T follicular helper cell (primary cell): ENCODE results near the gene TRMT10C.
A peak's percentile ranks its signal among the peaks of the same experiment; 100 is the strongest.
"Not testable (repeated sequence)": the region's sequence is repeated elsewhere in the genome, so short reads cannot be mapped to it uniquely, and the experiment has no call there.

ENCODE experiments used
- DNase-seq: peaks from one replicate; pipeline ENCODE4 v3.0.0-alpha.2; 2020; ENCODE audit warnings: low read depth

TRMT10C gene

GRCh38 chr3:101548527-101549105, 13.1 kb upstream of the TRMT10C start:
- DNase-seq = no peak

GRCh38 chr3:101549473-101549872, 12.2 kb upstream of the TRMT10C start:
- no peak for DNase-seq

GRCh38 chr3:101551359-101552081, 10.1 kb upstream of the TRMT10C start:
- DNase-seq = not testable (repeated sequence)

GRCh38 chr3:101553381-101553780, 8.3 kb upstream of the TRMT10C start:
- DNase-seq = not testable (repeated sequence)

GRCh38 chr3:101556064-101556463, 5.6 kb upstream of the TRMT10C start:
- DNase-seq = no peak

GRCh38 chr3:101567528-101568317, 6.1 kb downstream of the TRMT10C start:
- no peak for DNase-seq

- DNase-seq = no peak
Measured at GRCh38 chr3:101571028-101571895, 9.6 kb downstream of the TRMT10C start.

- DNase-seq = peak; percentile 99
Measured at GRCh38 chr3:101573449-101574387, 12.1 kb downstream of the TRMT10C start, which contains the start of gene PCNP. Gene PCNP, plus strand, starts transcription at chr3:101574180. Its CDS starts 36 bp downstream, at chr3:101574216.

- DNase-seq = peak; percentile 26
Measured at GRCh38 chr3:101574388-101575112, 12.9 kb downstream of the TRMT10C start.

GRCh38 chr3:101577286-101577685, 15.6 kb downstream of the TRMT10C start:
- DNase-seq = no peak

GRCh38 chr3:101588616-101589015, 26.9 kb downstream of the TRMT10C start:
- no peak for DNase-seq

GRCh38 chr3:101591071-101591470, 29.4 kb downstream of the TRMT10C start:
- DNase-seq = no peak

- DNase-seq = no peak
Measured at GRCh38 chr3:101602731-101603130, 41.1 kb downstream of the TRMT10C start.

- no peak for DNase-seq
Measured at GRCh38 chr3:101603184-101603583, 41.5 kb downstream of the TRMT10C start.

- DNase-seq = not testable (repeated sequence)
Measured at GRCh38 chr3:101605398-101605797, 43.7 kb downstream of the TRMT10C start.

GRCh38 chr3:101611023-101611422, 49.4 kb downstream of the TRMT10C start:
- DNase-seq = no peak

- DNase-seq = not testable (repeated sequence)
Measured at GRCh38 chr3:101613014-101613413, 51.3 kb downstream of the TRMT10C start.

GRCh38 chr3:101615525-101615924, 53.9 kb downstream of the TRMT10C start:
- DNase-seq = no peak
